Neural progenitor cell (in vitro differentiated cells): ENCODE results near the gene TICAM1. TPM values are rescaled to one million over a fixed set of nuclear protein-coding genes. Genes with fewer than 3 reads are reported as not detected.
A peak's percentile ranks its signal among the peaks of the same experiment; 100 is the strongest.

Experiments used
- DNase-seq: peaks from one replicate; pipeline ENCODE4 v3.0.0-alpha.2; 2016; ENCODE audit warnings: low spot score
- H2AFZ ChIP-seq: fragments of 200-600 bp; sonication (generic); replicated peaks from 2 replicates; pipeline ENCODE4 v1.6.1; 2016; ENCODE audit warnings: antibody characterized with exemption
- H3F3A ChIP-seq: fragments of 200-600 bp; sonication (generic); 2 replicates; pipeline ENCODE4 v1.6.1; 2016; ENCODE audit warnings: antibody characterized with exemption, low read depth
- H3K27ac ChIP-seq: fragments of 200-600 bp; sonication (generic); 2 replicates; pipeline ENCODE4 v1.5.1; 2016; ENCODE audit warnings: mild to moderate bottlenecking
- H3K27me3 ChIP-seq: fragments of 200-600 bp; sonication (generic); 2 replicates; pipeline ENCODE4 v1.6.1; 2016; ENCODE audit warnings: mild to moderate bottlenecking, moderate library complexity
- H3K36me3 ChIP-seq: fragments of 200-600 bp; sonication (generic); 2 replicates; pipeline ENCODE4 v1.5.1; 2016
- H3K4me1 ChIP-seq: fragments of 200-600 bp; sonication (generic); 2 replicates; pipeline ENCODE4 v1.6.1; 2016; ENCODE audit warnings: mixed run types
- H3K4me2 ChIP-seq: fragments of 200-600 bp; sonication (generic); 2 replicates; pipeline ENCODE4 v1.6.1; 2016
- H3K4me3 ChIP-seq: fragments of 200-600 bp; sonication (generic); 2 replicates; pipeline ENCODE4 v1.5.1; 2016
- H3K79me2 ChIP-seq: fragments of 200-600 bp; sonication (generic); 2 replicates; pipeline ENCODE4 v1.6.1; 2016; ENCODE audit warnings: low read depth
- H3K9ac ChIP-seq: fragments of 200-600 bp; sonication (generic); 2 replicates; pipeline ENCODE4 v1.6.1; 2016
- H3K9me3 ChIP-seq: fragments of 200-600 bp; sonication (generic); 2 replicates; pipeline ENCODE4 v1.5.1; 2016; ENCODE audit warnings: low read depth
- H4K20me1 ChIP-seq: fragments of 200-600 bp; sonication (generic); 2 replicates; pipeline ENCODE4 v1.6.1; 2016; ENCODE audit warnings: low read depth
- H3K27ac Mint-ChIP-seq: 3 replicates; pipeline ENCODE4 v1.8.0; 2021; ENCODE audit warnings: mixed read lengths
- H3K27me3 Mint-ChIP-seq: 2 replicates; pipeline ENCODE4 v1.8.0; 2022; ENCODE audit warnings: low read depth, mild to moderate bottlenecking, inconsistent platforms, moderate library complexity, mixed read lengths; ENCODE audit not compliant: insufficient read depth
- H3K36me3 Mint-ChIP-seq: 3 replicates; pipeline ENCODE4 v1.8.0; 2021; ENCODE audit warnings: mixed read lengths
- H3K4me1 Mint-ChIP-seq: 3 replicates; pipeline ENCODE4 v1.8.0; 2021; ENCODE audit warnings: mixed read lengths
- H3K4me3 Mint-ChIP-seq: 3 replicates; pipeline ENCODE4 v1.8.0; 2021; ENCODE audit warnings: mild to moderate bottlenecking, moderate library complexity, mixed read lengths
- H3K9me3 Mint-ChIP-seq: 3 replicates; pipeline ENCODE4 v1.8.0; 2020; ENCODE audit warnings: mixed read lengths
- CTCF ChIP-seq: fragments of 200-600 bp; sonication (generic); IDR thresholded peaks from 2 replicates; pipeline ENCODE4 v1.5.1; 2017; ENCODE audit warnings: antibody characterized with exemption, mild to moderate bottlenecking
- EZH2 ChIP-seq: fragments of 200-600 bp; sonication (generic); IDR thresholded peaks from 2 replicates; pipeline ENCODE4 v1.6.1; 2017; ENCODE audit warnings: antibody characterized with exemption, mild to moderate bottlenecking, moderate library complexity
- EZH2phosphoT487 ChIP-seq: fragments of 200-600 bp; sonication (generic); IDR thresholded peaks from 2 replicates; pipeline ENCODE4 v1.6.1; 2017; ENCODE audit warnings: antibody characterized with exemption
- total RNA-seq: library from RNA; depleted of rRNA; stranded (reverse); fragments of >200 nt; gene quantifications from 2 replicates; pipeline ENCODE4 v1.2.3, GENCODE V29; 2015; ENCODE audit warnings: low replicate concordance

Gene TICAM1
- 0.37 TPM in 1 of 2 replicates, not detected in the other for total RNA-seq

GRCh38 chr19:4831304-4831978 lies at the start of gene TICAM1:
TSS of gene TICAM1 (minus strand) at chr19:4831712. CDS start at chr19:4818377, 13,335 bp downstream.
- H3K9ac ChIP-seq, result no peak within 1 kb of the TSS

GRCh38 chr19:4879041-4879440 lies 47.5 kb upstream of the TICAM1 start:
- no peak overlapping the region for H3K4me2 ChIP-seq
- no peaks in the 10 kb centered on the region for H4K20me1 ChIP-seq
- H2AFZ ChIP-seq, result peak overlapping the region; percentile 97
- peaks cover 8% of the 10 kb centered on the region for H3F3A ChIP-seq
- DNase-seq, result no peak
- H3K9ac ChIP-seq, result no peak overlapping the region
- no peak for TF ChIP-seq CTCF
- no peak for TF ChIP-seq EZH2phosphoT487
- H3K9me3 ChIP-seq, result no peaks in the 10 kb centered on the region
- Mint-ChIP-seq H3K4me3 (no peak overlapping the region), H3K4me1 (peaks cover 9% of the 10 kb centered on the region), H3K9me3 (no peaks in the 10 kb centered on the region), H3K27me3 (peaks cover 7% of the 10 kb centered on the region), H3K27ac (peak overlapping the region; percentile 74), H3K36me3 (no peaks in the 10 kb centered on the region)
- peaks cover 17% of the 10 kb centered on the region for H3K4me1 ChIP-seq
- H3K27ac ChIP-seq, result no peak overlapping the region
- no peaks in the 10 kb centered on the region for H3K36me3 ChIP-seq
- no peak overlapping the region for H3K4me3 ChIP-seq
- no peaks in the 10 kb centered on the region for H3K79me2 ChIP-seq
- no peaks in the 10 kb centered on the region for H3K27me3 ChIP-seq

More at GRCh38 chr19:4831304-4831978, at the start of gene TICAM1:
- H3K4me2 ChIP-seq, result peak within 1 kb of the TSS; percentile 83
- H3K27me3 ChIP-seq, result peaks cover 28% of the 10 kb centered on the region
- Mint-ChIP-seq H3K36me3 (no peaks in the 10 kb centered on the region), H3K4me3 (peak within 1 kb of the TSS; percentile 59), H3K9me3 (peaks cover 5% of the 10 kb centered on the region), H3K4me1 (no peaks in the 10 kb centered on the region), H3K27me3 (peaks cover 22% of the 10 kb centered on the region), H3K27ac (no peak within 1 kb of the TSS)
- no peak for DNase-seq
- H4K20me1 ChIP-seq, result no peaks in the 10 kb centered on the region
- peak within 1 kb of the TSS; percentile 59 for H3K4me3 ChIP-seq
- no peaks in the 10 kb centered on the region for H3K79me2 ChIP-seq
- H3K4me1 ChIP-seq, result no peaks in the 10 kb centered on the region
- no peaks in the 10 kb centered on the region for H3K9me3 ChIP-seq
- H2AFZ ChIP-seq, result peak within 1 kb of the TSS; percentile 95
- peak; percentile 55 for TF ChIP-seq EZH2
- no peak for TF ChIP-seq CTCF
- TF ChIP-seq EZH2phosphoT487, result peak; percentile 28
- H3K36me3 ChIP-seq, result no peaks in the 10 kb centered on the region
- no peaks in the 10 kb centered on the region for H3F3A ChIP-seq
- H3K27ac ChIP-seq, result no peak within 1 kb of the TSS

GRCh38 chr19:4878491-4878968 lies 47.0 kb upstream of the TICAM1 start:
- Histone ChIP-seq H3K79me2 (no peaks in the 10 kb centered on the region), H4K20me1 (no peaks in the 10 kb centered on the region), H3K36me3 (no peaks in the 10 kb centered on the region), H3K4me3 (no peak overlapping the region), H3K27me3 (no peaks in the 10 kb centered on the region), H3K27ac (no peak overlapping the region), H3K9me3 (no peaks in the 10 kb centered on the region), H3K9ac (no peak overlapping the region), H3K4me1 (peaks cover 17% of the 10 kb centered on the region), H3F3A (peaks cover 8% of the 10 kb centered on the region), H2AFZ (peak overlapping the region; percentile 97), H3K4me2 (peak overlapping the region; percentile 53)
- TF ChIP-seq CTCF (no peak), EZH2phosphoT487 (no peak), EZH2 (no peak)
- H3K36me3 Mint-ChIP-seq, result no peaks in the 10 kb centered on the region
- H3K9me3 Mint-ChIP-seq, result no peaks in the 10 kb centered on the region
- peak overlapping the region; percentile 74 for H3K27ac Mint-ChIP-seq
- DNase-seq, result peak; percentile 34
- peaks cover 8% of the 10 kb centered on the region for H3K27me3 Mint-ChIP-seq
- peaks cover 8% of the 10 kb centered on the region for H3K4me1 Mint-ChIP-seq
- H3K4me3 Mint-ChIP-seq, result no peak overlapping the region
